HepG2 (cell line): ENCODE data around the gene DCUN1D2. TPM values are rescaled to one million over a fixed set of nuclear protein-coding genes. Genes with fewer than 3 reads are reported as not detected.

Source experiments
- ATF7-NPFF ChIP-seq: sonication (generic); formaldehyde crosslinking; IDR thresholded peaks from 2 replicates; pipeline ENCODE4 v1.8.1; 2023; ENCODE audit warnings: mild to moderate bottlenecking, low read depth, missing genetic modification reagents, moderate library complexity
- ELF4 ChIP-seq: sonication (generic); formaldehyde crosslinking; IDR thresholded peaks from 2 replicates; pipeline ENCODE4 v1.5.0; 2020; ENCODE audit warnings: missing genetic modification reagents, mild to moderate bottlenecking, moderate library complexity, borderline replicate concordance
- ESRRA ChIP-seq: sonication (generic); formaldehyde crosslinking; IDR thresholded peaks from 2 replicates; pipeline ENCODE4 v1.5.1; 2020; ENCODE audit warnings: mild to moderate bottlenecking, low read depth, missing genetic modification reagents
- GATAD2A ChIP-seq: IDR thresholded peaks from 2 replicates; pipeline ENCODE4 v1.6.1; 2016
- HNF4A ChIP-seq: sonication (generic); formaldehyde crosslinking; IDR thresholded peaks from 2 replicates; pipeline ENCODE4 v1.4.0; 2020; ENCODE audit warnings: missing genetic modification reagents
- KAT7 ChIP-seq: IDR thresholded peaks from 2 replicates; pipeline ENCODE4 v1.6.1; 2018; ENCODE audit warnings: borderline replicate concordance, missing compliant biosample characterization
- MTA1 ChIP-seq: sonication (generic); formaldehyde crosslinking; IDR thresholded peaks from 2 replicates; pipeline ENCODE4 v1.4.0; 2020; ENCODE audit warnings: missing genetic modification reagents, mild to moderate bottlenecking, borderline replicate concordance
- NONO ChIP-seq, 2 experiments: fragments of 450-650 bp in 1 of 2; sonication (generic) in 1 of 2; formaldehyde crosslinking in 1 of 2; IDR thresholded peaks in 1 of 2; conservative IDR thresholded peaks in 1 of 2; 2 replicates each; pipeline versions ENCODE4 v1.6.1 to v1.8.0; 2017 to 2022; ENCODE audit warnings: mild to moderate bottlenecking in 1 of 2, missing genetic modification reagents in 1 of 2, moderate library complexity in 1 of 2
- RBFOX2 ChIP-seq: fragments of 200-400 bp; formaldehyde crosslinking; IDR thresholded peaks from 2 replicates; pipeline ENCODE4 v1.6.1; 2017; ENCODE audit warnings: low read depth, mild to moderate bottlenecking, low read length
- RBM39 ChIP-seq: fragments of 200-400 bp; formaldehyde crosslinking; IDR thresholded peaks from one replicate; pipeline ENCODE4 v1.6.1; 2018; ENCODE audit warnings: antibody characterized with exemption, mild to moderate bottlenecking, low read depth, low read length; ENCODE audit not compliant: poor library complexity, severe bottlenecking
- SALL1 ChIP-seq: sonication (generic); formaldehyde crosslinking; IDR thresholded peaks from 2 replicates; pipeline ENCODE4 v1.8.0; 2022; ENCODE audit warnings: mild to moderate bottlenecking, missing genetic modification reagents
- SOX6 ChIP-seq, 2 experiments: fragments of 450-650 bp in 1 of 2; sonication (generic) in 1 of 2; formaldehyde crosslinking in 1 of 2; IDR thresholded peaks; 2 replicates each; pipeline versions ENCODE4 v1.4.0 to v1.6.1; 2017 to 2020; ENCODE audit warnings: antibody characterized with exemption in 1 of 2, mild to moderate bottlenecking in 1 of 2, missing genetic modification reagents in 1 of 2
- SP4 ChIP-seq: sonication (generic); formaldehyde crosslinking; IDR thresholded peaks from 2 replicates; pipeline ENCODE4 v1.8.1; 2023; ENCODE audit warnings: mild to moderate bottlenecking, missing genetic modification reagents
- TMF1 ChIP-seq: sonication (generic); formaldehyde crosslinking; IDR thresholded peaks from 2 replicates; pipeline ENCODE4 v1.8.1; 2022; ENCODE audit warnings: low read depth, missing genetic modification reagents
- ZBTB10 ChIP-seq: sonication (generic); formaldehyde crosslinking; IDR thresholded peaks from 2 replicates; pipeline ENCODE4 v1.4.0; 2020; ENCODE audit warnings: missing genetic modification reagents, borderline replicate concordance
- ZBTB37 ChIP-seq: sonication (generic); formaldehyde crosslinking; IDR thresholded peaks from 2 replicates; pipeline ENCODE4 v1.4.0; 2020; ENCODE audit warnings: mild to moderate bottlenecking, missing genetic modification reagents
- ZFX ChIP-seq: sonication (generic); formaldehyde crosslinking; IDR thresholded peaks from 2 replicates; pipeline ENCODE4 v1.4.0; 2020; ENCODE audit warnings: mild to moderate bottlenecking, low read depth, missing genetic modification reagents, moderate library complexity
- ZGPAT ChIP-seq: IDR thresholded peaks from 2 replicates; pipeline ENCODE4 v1.6.1; 2016; ENCODE audit warnings: mild to moderate bottlenecking
- ZNF563 ChIP-seq: sonication (generic); formaldehyde crosslinking; IDR thresholded peaks from 2 replicates; pipeline ENCODE4 v1.8.0; 2022; ENCODE audit warnings: mild to moderate bottlenecking, moderate library complexity, missing genetic modification reagents
- ZNF580 ChIP-seq: IDR thresholded peaks from 2 replicates; pipeline ENCODE4 v1.6.1; 2016; ENCODE audit warnings: low read depth, borderline replicate concordance
- ZNF607 ChIP-seq: sonication (generic); formaldehyde crosslinking; IDR thresholded peaks from 2 replicates; pipeline ENCODE4 v1.5.1; 2020; ENCODE audit warnings: missing genetic modification reagents, mild to moderate bottlenecking, borderline replicate concordance
- ZSCAN20 ChIP-seq: sonication (generic); formaldehyde crosslinking; IDR thresholded peaks from 2 replicates; pipeline ENCODE4 v1.4.0; 2020; ENCODE audit warnings: missing genetic modification reagents, mild to moderate bottlenecking, borderline replicate concordance
- polyA plus RNA-seq, 8 experiments: library from polyadenylated mRNA; depleted of rRNA in 3 of 8; stranded (reverse) in 7 of 8; unstranded in 1 of 8; fragments of >200 nt; fragmentation: Illumina TruSeq in 4 of 8; extraction: Trizol in 4 of 8; gene quantifications; 2 replicates each; pipeline versions ENCODE4 v1.2.1 to v1.2.3, GENCODE V29; 2011 to 2016; ENCODE audit warnings: low read depth in 4 of 8, missing spikeins in 1 of 8, mixed read lengths in 1 of 8; ENCODE audit not compliant: insufficient read depth in 1 of 8
- total RNA-seq, 5 experiments: library from RNA; depleted of rRNA; stranded (reverse); fragments of >200 nt; fragmentation: Illumina TruSeq; extraction: Trizol; gene quantifications; 2 replicates each; pipeline ENCODE4 v1.2.3, GENCODE V29; 2016; ENCODE audit warnings: low read depth in 1 of 5

Gene DCUN1D2
- total and polyA plus RNA-seq, 2 of the 13 experiments (the other 11 are each of a cell fraction or from before 2014, with no cell fraction given) = 9.1 to 9.6 TPM

- TF ChIP-seq ZBTB10 (CRISPR knock-in tag) = peak; percentile 52; the same call in 1 of the 2 replicates
- no peak for TF ChIP-seq ZBTB37
- TF ChIP-seq HNF4A (CRISPR knock-in tag) = no peak
- TF ChIP-seq ZNF580 = peak; percentile 57; the same call in 1 of the 2 replicates
- TF ChIP-seq TMF1 = peak; percentile 82; the same call in 1 of the 2 replicates
- TF ChIP-seq MTA1 = peak; percentile 64; the same call in 1 of the 2 replicates
- TF ChIP-seq ESRRA (CRISPR knock-in tag) = peak; percentile 62
- TF ChIP-seq SOX6 (IDR thresholded peaks at IDR 0.05) = no peak
- TF ChIP-seq SOX6 (CRISPR knock-in tag; IDR thresholded peaks at IDR 0.05) = peak; percentile 41; the same call in 1 of the 2 replicates
- no peak for TF ChIP-seq NONO (IDR thresholded peaks at IDR 0.05)
- peak; percentile 74 for TF ChIP-seq NONO (CRISPR knock-in tag; conservative IDR thresholded peaks at IDR 0.05)
- TF ChIP-seq ZNF563 = peak; percentile 84
- peak; percentile 40; the same call in 1 of the 2 replicates for TF ChIP-seq KAT7 (CRISPR knock-in tag)
- peak; percentile 86; the same call in 1 of the 2 replicates for TF ChIP-seq ZSCAN20
- peak; percentile 84 for TF ChIP-seq RBFOX2
- peak; percentile 94 for TF ChIP-seq SP4 (CRISPR knock-in tag)
- peak; percentile 87 for TF ChIP-seq ZFX (CRISPR knock-in tag)
- TF ChIP-seq GATAD2A = peak; percentile 38; the same call in 1 of the 2 replicates
- peak; percentile 67; the same call in 1 of the 2 replicates for TF ChIP-seq ZNF607
- peak; percentile 90 for TF ChIP-seq SALL1
- no peak for TF ChIP-seq ELF4 (CRISPR knock-in tag)
- TF ChIP-seq ZGPAT = peak; percentile 56; the same call in 1 of the 2 replicates
- peak; percentile 86 for TF ChIP-seq ATF7-NPFF (CRISPR knock-in tag)
- TF ChIP-seq RBM39 = peak; percentile 22
Observed at GRCh38 chr13:113490496-113491417, at the start of gene DCUN1D2 (continued).
